C4-2B (cell line): ENCODE measurements around the gene MORN1.

Experiments used
- H3K27ac ChIP-seq: fragments of 450-650 bp; 2 replicates; pipeline ENCODE4 v1.5.1; 2017
- ZFX ChIP-seq: fragments of 450-650 bp; IDR thresholded peaks from 2 replicates; pipeline ENCODE4 v1.6.1; 2017
- TF ChIP-seq, protein P1 (sequence below): fragments of 450-650 bp; conservative IDR thresholded peaks from 2 replicates; pipeline ENCODE4 v1.5.1; 2017; ENCODE audit warnings: mild to moderate bottlenecking

The MORN1 gene

GRCh38 chr1:2351723-2352122, 39.6 kb downstream of the MORN1 start:
- TF ChIP-seq, protein P1, sequence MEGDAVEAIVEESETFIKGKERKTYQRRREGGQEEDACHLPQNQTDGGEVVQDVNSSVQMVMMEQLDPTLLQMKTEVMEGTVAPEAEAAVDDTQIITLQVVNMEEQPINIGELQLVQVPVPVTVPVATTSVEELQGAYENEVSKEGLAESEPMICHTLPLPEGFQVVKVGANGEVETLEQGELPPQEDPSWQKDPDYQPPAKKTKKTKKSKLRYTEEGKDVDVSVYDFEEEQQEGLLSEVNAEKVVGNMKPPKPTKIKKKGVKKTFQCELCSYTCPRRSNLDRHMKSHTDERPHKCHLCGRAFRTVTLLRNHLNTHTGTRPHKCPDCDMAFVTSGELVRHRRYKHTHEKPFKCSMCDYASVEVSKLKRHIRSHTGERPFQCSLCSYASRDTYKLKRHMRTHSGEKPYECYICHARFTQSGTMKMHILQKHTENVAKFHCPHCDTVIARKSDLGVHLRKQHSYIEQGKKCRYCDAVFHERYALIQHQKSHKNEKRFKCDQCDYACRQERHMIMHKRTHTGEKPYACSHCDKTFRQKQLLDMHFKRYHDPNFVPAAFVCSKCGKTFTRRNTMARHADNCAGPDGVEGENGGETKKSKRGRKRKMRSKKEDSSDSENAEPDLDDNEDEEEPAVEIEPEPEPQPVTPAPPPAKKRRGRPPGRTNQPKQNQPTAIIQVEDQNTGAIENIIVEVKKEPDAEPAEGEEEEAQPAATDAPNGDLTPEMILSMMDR: no peak
- no peak for TF ChIP-seq ZFX
- H3K27ac ChIP-seq: no peak overlapping the region

- H3K27ac ChIP-seq: no peak overlapping the region
- TF ChIP-seq, protein P1: no peak
- TF ChIP-seq ZFX: no peak
Measured at GRCh38 chr1:2350911-2351655, 40.3 kb downstream of the MORN1 start.

DNA sequence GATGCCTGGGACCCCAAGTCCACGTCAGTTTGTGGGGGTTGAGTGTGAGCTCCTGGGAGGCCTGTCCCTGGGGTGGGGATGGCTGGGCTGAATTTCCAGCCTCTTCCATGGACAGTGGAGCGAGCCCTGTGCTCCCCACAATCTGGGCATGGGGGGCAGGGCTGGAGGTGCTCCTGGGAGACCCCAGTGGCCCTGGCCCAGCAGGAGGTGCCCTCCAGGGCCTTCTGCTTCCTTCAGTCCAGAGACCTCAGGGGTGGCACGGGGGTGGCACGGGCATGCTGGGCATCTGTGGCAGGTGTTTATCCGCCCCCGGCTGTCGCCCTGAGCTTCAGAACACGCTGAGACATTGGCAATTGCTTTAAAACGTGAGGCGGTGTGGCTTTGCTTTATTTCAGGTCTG, 40.9 kb downstream of the MORN1 start:
- TF ChIP-seq, protein P1: no peak
- H3K27ac ChIP-seq: no peak overlapping the region

DNA sequence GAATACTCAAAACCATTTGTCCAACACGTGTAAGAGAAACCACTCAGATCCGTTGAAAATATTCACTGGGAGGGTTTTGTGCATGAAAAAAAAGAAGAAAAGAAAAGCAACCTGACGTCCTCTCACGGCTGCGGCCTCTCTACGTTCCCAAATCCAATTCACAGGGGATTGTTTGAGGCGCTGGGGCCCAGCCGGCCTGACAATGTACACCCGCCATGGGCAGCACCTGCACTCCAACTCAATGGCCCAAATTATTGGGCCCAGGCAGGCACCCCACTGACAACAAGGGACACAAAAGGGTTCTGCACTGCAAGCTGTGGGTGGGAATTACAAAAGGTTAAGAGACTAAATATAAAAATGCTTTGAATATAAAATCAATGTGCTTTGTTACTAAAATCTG, 41.5 kb downstream of the MORN1 start:
- no peak for TF ChIP-seq ZFX
- TF ChIP-seq, protein P1: no peak
- no peak overlapping the region for H3K27ac ChIP-seq

GRCh38 chr1:2348346-2349325, 42.7 kb downstream of the MORN1 start:
- TF ChIP-seq, protein P1: no peak
- no peak for TF ChIP-seq ZFX
- no peak overlapping the region for H3K27ac ChIP-seq

DNA sequence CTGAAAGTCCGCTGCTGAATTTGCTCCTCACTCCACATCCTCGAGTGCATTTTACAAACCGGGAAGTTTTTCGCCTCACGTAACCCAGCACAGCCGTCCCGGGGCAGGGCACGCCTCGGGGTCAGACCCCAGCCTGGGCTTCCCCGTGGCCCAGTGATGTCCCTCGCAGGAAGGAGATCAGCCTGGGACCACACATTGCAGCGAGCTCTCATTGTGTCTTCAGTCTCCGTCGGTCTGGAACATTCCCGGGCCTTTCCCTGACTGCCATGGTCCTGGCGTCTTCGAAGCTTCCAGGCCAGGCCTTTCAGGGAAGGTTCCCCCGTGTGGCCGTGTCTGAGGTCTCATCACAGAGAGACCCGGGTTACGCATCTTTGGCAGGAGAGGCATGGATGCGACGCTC, 43.5 kb downstream of the MORN1 start:
- TF ChIP-seq, protein P1: no peak
- TF ChIP-seq ZFX: no peak
- no peak overlapping the region for H3K27ac ChIP-seq

GRCh38 chr1:2347409-2347785, 44.0 kb downstream of the MORN1 start:
- H3K27ac ChIP-seq: no peak overlapping the region
- TF ChIP-seq, protein P1: no peak
- no peak for TF ChIP-seq ZFX
